ENCODE results near the gene RARG.
"Not testable (repeated sequence)": the region's sequence is repeated elsewhere in the genome, so short reads cannot be mapped to it uniquely, and the experiment has no call there.

RARG gene

DNA sequence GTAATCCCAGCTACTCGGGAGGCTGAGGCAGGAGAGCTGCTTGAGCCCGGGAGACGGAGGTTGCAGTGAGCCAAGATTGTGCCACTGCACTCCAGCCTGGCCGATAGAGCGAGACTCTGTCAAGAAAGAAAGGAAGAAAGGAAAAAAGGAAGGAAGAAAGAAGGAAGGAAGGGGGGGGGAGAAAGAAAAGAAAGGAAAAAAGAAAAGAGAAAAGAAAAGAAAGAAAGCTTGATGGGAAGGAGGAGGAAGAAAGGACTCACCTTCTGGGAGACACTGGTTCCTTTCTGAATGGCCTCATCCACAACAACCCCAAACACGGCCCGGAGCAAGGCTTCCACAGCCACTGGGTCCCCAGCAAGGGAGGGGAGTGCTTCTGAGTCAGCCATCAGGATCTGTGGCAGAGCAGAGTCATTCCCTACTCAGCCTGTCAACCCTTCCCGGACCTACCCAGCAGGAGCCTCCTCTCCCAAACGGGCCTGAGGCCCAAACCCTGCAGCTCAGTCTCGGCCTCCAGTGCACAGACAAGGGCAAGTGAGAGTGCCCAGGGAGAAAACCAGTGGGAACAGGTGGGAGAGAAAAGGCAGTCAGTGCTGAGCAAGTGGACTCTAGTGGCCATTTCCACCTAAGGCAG, 58.8 kb downstream of the RARG start:
- no peak for DNase-seq (ENCODE audit: low read depth in 1 of 2, low spot score in 1 of 2)

DNA sequence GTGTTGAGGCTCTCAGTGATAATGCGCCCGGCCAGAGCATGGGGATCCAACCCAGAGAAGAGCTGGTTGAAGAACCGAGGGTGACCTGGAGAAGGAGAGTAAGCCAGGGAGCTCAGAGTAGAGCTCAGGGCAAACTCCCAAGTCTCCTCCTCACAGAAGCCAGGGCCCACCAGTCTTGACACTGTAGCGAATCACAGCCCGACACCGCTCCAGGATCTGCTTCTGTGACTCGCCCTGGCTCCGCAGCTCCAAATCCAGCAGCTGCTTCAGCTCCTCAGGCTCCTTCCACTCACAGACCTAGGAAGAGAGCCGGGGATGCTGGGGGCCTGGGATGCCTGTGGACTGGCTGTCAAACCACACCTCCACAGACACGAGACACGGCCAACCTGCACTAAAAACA, 59.7 kb downstream of the RARG start:
- no peak for DNase-seq (ENCODE audit: low read depth in 1 of 2, low spot score in 1 of 2)

- no peak for DNase-seq (ENCODE audit: low read depth in 1 of 2, low spot score in 1 of 2)
Measured at GRCh38 chr12:53171725-53172329, 60.2 kb downstream of the RARG start.

GRCh38 chr12:53170876-53171724, 60.9 kb downstream of the RARG start:
- no peak for DNase-seq (ENCODE audit: low read depth in 1 of 2, low spot score in 1 of 2)

- no peak for DNase-seq (ENCODE audit: low read depth in 1 of 2, low spot score in 1 of 2)
Measured at GRCh38 chr12:53170215-53170614, 61.8 kb downstream of the RARG start.

DNA sequence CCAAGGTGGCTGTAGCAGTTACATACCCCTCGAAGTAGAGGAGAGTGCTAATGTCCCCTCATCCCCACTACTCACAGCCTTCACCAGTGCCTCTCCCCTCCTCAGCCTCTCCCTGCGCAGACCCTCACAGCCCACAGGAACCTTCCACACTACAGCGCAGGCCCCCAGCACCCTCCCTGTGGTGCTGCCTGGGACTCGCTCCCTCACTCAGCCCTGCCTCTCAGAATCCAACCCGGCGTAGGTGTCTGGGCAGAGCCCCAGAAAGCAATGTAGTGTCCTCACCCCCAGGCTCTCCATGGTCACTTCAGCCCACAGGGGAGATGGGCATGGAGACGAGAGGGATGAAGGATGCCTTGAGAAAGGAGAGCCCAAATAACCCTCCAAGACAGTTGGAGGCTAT, 62.4 kb downstream of the RARG start:
- DNase-seq (ENCODE audit: low read depth in 1 of 2, low spot score in 1 of 2), result no peak

DNA sequence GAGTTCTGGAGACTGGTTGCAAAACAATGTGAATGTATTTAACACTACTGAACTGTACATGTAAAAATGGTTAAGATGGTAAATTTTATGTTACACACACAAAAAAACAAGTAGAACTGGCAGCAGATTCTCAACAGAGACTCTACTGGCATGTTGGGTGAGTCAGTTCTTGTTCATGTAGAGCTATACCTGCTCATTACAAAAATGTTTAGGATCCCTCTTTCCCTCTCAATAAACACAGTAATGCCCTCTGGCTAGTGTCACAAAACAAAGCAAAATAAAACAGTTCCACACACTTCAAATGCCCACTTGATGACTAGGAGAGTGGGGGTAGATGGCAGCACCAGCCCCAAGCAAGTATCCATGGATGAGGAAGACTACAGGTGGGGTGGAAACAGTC, 65.2 kb downstream of the RARG start:
- no peak for DNase-seq (ENCODE audit: low read depth in 1 of 2, low spot score in 1 of 2)

- not testable (repeated sequence) for DNase-seq (ENCODE audit: low read depth in 1 of 2, low spot score in 1 of 2)
Measured at GRCh38 chr12:53163008-53163407, 69.0 kb downstream of the RARG start.

DNA sequence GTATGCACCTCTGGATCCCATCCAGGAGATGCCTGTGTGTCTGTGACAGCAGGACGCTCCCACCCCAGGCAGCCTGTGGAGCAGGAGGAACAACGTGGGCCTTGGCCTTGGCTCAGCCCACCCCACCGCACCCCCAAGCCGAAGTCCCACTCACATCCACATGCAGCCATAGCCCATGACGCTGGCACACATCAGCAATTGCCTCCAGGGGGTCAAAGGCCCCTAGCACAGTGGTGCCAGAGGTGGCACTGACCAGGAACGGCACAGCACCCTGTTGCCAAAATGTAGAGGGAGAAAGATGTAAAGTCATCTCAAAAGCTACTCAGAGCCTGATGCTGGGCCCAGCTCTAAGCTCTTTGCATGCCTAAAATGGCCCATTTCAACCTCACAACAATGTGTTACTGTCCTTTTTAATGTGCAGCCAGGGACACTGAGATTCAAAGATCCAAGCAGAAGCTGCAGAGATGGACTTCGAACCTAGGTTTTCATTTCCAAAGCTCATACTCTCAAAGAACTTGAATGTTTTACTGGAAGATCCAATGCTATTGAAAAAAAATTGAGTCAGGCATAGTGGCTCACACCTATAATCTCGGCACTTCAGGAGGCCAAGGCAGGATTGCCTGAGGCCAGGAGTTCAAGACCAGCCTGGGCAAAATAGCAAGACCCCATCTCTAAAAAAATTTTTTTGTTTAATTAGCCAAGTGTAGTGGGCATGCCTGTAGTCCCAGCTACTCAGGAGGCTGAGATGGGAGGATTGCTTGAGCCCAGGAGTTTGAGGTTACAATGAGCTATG, 70.7 kb downstream of the RARG start:
- DNase-seq (ENCODE audit: low read depth in 1 of 2, low spot score in 1 of 2), result no peak

- no peak for DNase-seq (ENCODE audit: low read depth in 1 of 2, low spot score in 1 of 2)
Measured at GRCh38 chr12:53160673-53161072, 71.3 kb downstream of the RARG start.
